Measurements from ENCODE around the gene RASGRF1. TPM values are rescaled to one million over a fixed set of nuclear protein-coding genes. Genes with fewer than 3 reads are reported as not detected.

RASGRF1 gene
- total RNA-seq, 4 donors from 2014 or later, result not detected

- in situ Hi-C loops (cut with MboI; ENCODE audit: low sequenced_read_pairs in 4 of 4), result loop anchor here in 1 of 4 donors (10.0 kb wide), 1 partner anchor 75 kb away; no protein-coding TSS in a partner anchor
- TF ChIP-seq POLR2A (IDR thresholded peaks at IDR 0.05) (no peak), CTCF (IDR thresholded peaks at IDR 0.05 in 4 of 5, conservative IDR thresholded peaks at IDR 0.05 in 1 of 5) (no peak)
Observed at GRCh38 chr15:78989701-78990240, 100.8 kb downstream of the RASGRF1 start.

GRCh38 chr15:78988361-78988911, 102.1 kb downstream of the RASGRF1 start:
- Histone ChIP-seq H3K27ac (peak overlapping the region in 2 of 4 donors; percentile 15 to 43), H3K27me3 (no peaks in the 10 kb centered on the region)
- TF ChIP-seq POLR2A (IDR thresholded peaks at IDR 0.05) (peak; percentile 10 to 11), CTCF (IDR thresholded peaks at IDR 0.05 in 4 of 5, conservative IDR thresholded peaks at IDR 0.05 in 1 of 5) (no peak)

More at GRCh38 chr15:78989701-78990240, 100.8 kb downstream of the RASGRF1 start:
- Histone ChIP-seq H3K9me3 (no peaks in the 10 kb centered on the region), H3K4me3 (no peak overlapping the region), H3K36me3 (no peaks in the 10 kb centered on the region), H3K4me1 (no peaks in the 10 kb centered on the region), H3K27ac (no peak overlapping the region), H3K27me3 (no peaks in the 10 kb centered on the region)
- intact Hi-C loops (cut with DNase I; ENCODE audit: low total_unique reads), result no loop called here
- DNase-seq (no peak), ATAC-seq (no peak)

GRCh38 chr15:78987556-78988360, 102.8 kb downstream of the RASGRF1 start:
- Histone ChIP-seq H3K36me3 (no peaks in the 10 kb centered on the region), H3K27me3 (no peaks in the 10 kb centered on the region), H3K27ac (peak overlapping the region in 2 of 4 donors; percentile 15 to 43), H3K9me3 (no peaks in the 10 kb centered on the region), H3K4me3 (no peak overlapping the region), H3K4me1 (peaks cover 0 to 8% of the 10 kb centered on the region in 2 donors)
- ATAC-seq (no peak), DNase-seq (no peak)
- in situ Hi-C loops (cut with MboI; ENCODE audit: low sequenced_read_pairs in 4 of 4) (loop anchor here in 1 of 4 donors (10.0 kb wide), 1 partner anchor 73 kb away; no protein-coding TSS in a partner anchor), intact Hi-C loops (cut with DNase I; ENCODE audit: low total_unique reads) (no loop called here)
- TF ChIP-seq CTCF (IDR thresholded peaks at IDR 0.05 in 4 of 5, conservative IDR thresholded peaks at IDR 0.05 in 1 of 5), result no peak
- no peak for TF ChIP-seq POLR2A (IDR thresholded peaks at IDR 0.05)

More at GRCh38 chr15:78988361-78988911, 102.1 kb downstream of the RASGRF1 start:
- peak; percentile 62 to 70 for DNase-seq
- in situ Hi-C loops (cut with MboI; ENCODE audit: low sequenced_read_pairs in 4 of 4), result loop anchor here in 1 of 4 donors (10.0 kb wide), 1 partner anchor 74 kb away; no protein-coding TSS in a partner anchor
- intact Hi-C loops (cut with DNase I; ENCODE audit: low total_unique reads), result no loop called here
- Histone ChIP-seq H3K9me3 (no peaks in the 10 kb centered on the region), H3K4me3 (no peak overlapping the region), H3K36me3 (no peaks in the 10 kb centered on the region), H3K4me1 (peaks cover 0 to 3% of the 10 kb centered on the region in 2 donors)
- ATAC-seq, result peak; percentile 66 to 73

- Histone ChIP-seq H3K27me3 (no peaks in the 10 kb centered on the region), H3K36me3 (no peaks in the 10 kb centered on the region), H3K4me1 (peaks cover 0 to 8% of the 10 kb centered on the region in 2 donors), H3K4me3 (no peak overlapping the region), H3K27ac (no peak overlapping the region), H3K9me3 (no peaks in the 10 kb centered on the region)
- ATAC-seq (no peak), DNase-seq (no peak)
- in situ Hi-C loops (cut with MboI; ENCODE audit: low sequenced_read_pairs in 4 of 4) (loop anchor here in 1 of 4 donors (10.0 kb wide), 1 partner anchor 71 kb away; no protein-coding TSS in a partner anchor), intact Hi-C loops (cut with DNase I; ENCODE audit: low total_unique reads) (no loop called here)
- TF ChIP-seq CTCF (IDR thresholded peaks at IDR 0.05 in 4 of 5, conservative IDR thresholded peaks at IDR 0.05 in 1 of 5) (no peak), POLR2A (IDR thresholded peaks at IDR 0.05) (no peak)
Observed at GRCh38 chr15:78985859-78986475, 104.6 kb downstream of the RASGRF1 start.
